Fibroblast of skin of abdomen (primary cell): ENCODE data around the gene TNFRSF11A.

Experiments used
- DNase-seq: peaks from one replicate; pipeline ENCODE4 v3.0.0-alpha.2; 2013

TNFRSF11A gene

GRCh38 chr18:62325806-62326645 lies 916 bp downstream of the TNFRSF11A start:
- DNase-seq: no peak

DNA sequence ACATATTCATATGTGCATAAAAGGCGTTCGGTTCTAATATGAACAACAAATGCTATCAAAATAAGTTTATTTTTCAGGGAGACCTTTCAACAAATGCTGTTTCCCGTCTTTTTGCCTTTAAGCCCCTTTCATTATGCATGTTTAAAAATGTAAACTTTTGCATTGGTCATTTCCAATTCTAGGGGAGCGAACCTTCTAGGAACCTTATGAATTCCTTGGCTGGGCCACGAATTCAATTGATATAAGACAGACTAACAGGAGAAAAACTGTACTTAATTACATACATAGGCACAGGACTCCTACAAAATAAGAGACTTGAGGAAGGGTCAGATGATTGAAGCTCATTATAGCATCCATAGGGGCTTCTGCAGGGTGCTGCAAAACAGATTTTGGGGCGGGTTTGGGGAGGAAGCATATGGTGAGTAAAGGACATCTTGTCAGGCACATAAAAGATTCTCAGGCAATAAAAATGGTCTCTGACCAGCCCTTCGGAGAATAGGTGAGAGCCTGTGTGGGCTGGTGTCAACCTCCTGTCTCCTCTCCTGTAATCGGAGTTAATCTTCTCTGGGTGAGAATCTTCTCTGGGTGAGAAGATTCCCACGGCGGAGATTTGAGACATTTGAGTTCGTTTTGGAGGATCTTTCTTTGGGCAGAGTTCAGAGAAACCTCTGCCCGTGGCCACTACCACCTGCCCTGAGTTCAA lies 1.7 kb downstream of the TNFRSF11A start:
- no peak for DNase-seq

- DNase-seq: no peak
Observed at GRCh38 chr18:62327977-62328376, 2.9 kb downstream of the TNFRSF11A start.

- no peak for DNase-seq
Observed at GRCh38 chr18:62328586-62329525, 3.7 kb downstream of the TNFRSF11A start.

DNA sequence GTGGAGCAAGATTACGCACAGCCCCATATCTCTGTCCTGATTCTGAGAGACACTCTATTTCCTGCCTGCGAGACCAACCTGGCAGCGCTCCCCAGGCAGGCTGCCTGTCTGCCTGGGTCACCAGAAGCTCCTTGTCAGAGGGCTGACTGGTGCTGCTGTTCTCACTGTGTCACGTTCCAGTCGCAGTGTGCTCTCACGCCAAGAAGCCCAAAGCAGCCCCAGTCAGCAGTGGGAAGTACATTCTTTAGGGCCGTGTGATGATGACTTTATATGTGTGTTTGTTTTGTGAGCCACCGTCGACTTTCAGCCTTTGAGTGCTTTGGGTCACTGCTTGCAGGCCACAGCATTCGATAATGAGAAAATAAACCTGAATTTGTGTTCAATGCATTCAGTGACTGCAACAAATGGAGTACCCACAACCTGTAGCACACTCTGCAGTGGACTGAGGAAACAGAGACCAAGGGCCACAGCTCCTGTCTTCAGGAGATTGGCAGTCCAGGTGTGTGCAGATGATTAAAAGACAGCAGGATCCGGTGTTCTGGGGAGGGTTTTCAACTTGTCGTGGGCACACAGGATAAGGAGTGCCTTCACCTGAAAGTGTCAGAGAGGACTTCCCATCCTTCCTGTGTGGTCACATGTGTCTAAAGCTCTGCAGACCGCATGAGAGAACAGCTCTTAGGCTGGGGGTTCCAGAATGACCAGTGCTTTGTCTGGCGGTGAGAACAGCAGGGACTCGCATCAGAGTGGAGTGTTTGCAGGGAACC lies 4.8 kb downstream of the TNFRSF11A start:
- peak; percentile 28 for DNase-seq

DNA sequence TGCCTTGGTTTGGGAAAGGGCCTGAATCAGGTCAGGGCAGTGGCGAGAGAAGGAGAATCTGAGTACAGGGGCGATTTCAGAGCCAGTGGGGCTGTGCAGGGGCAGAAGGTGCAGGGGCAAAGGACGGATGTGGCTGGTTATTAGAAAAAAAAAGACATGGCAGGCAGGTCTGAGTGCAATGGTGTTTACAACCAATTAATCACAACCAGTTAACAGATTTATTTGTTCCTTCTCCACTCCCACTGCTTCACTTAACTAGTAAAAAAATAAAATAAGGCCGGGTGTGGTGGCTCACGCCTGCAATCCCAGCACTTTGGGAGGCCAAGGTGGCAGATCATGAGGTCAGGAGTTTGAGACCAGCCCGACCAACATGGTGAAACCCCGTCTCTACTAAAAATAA lies 5.5 kb downstream of the TNFRSF11A start:
- DNase-seq: no peak

DNA sequence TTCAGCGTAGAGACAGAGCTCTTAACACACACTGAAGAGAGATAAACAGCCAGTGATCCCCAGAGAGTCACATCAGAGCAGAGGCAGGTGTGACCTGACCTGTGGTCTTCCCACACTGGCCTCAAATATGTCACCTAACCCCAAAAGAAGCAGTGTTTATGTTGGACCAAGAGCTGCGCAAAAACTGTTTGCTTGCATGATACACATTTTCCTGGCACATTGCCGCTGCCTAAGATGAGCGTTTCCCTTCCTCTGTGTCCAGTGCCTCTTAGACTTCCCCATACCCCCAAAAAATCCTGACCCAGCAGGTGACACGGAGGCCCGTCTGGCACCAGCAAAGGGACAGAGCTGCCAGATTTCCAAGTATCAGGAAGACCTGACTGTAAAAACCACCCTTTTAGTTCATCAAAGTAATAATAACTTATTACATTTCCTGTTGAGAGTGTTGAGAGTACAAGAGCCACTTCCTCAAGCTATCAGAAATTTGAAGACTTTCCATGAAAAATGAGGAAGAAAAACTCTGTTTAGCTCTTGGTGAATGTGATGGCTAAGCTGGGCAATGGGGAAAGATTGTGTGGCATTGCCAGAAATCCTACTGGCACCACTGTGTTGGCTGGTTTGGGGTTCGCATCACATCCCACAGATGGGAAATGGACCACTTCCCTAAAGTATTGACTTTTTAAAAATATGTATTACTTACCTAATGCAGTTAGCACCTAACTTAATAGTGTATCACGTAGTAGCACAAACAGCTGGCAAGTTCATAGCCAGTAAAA lies 6.7 kb downstream of the TNFRSF11A start:
- no peak for DNase-seq

DNA sequence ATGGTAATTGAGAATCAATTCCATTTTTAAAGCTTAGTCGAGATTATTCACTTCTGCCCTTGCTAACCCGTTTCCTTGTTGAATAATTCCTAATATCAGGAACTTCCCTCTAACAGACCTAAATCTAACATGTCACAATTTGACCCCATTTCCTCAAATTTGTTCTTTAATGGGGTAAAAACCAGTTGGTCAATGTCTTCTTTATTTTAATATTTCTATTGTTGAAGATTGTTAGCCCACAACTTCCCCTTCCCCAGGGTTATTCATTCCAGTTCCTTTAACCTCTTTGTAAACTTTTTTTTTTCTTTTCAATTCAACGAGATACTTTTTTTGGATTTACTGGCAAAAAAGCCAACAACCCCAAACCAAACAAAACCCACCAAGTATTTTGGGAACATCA lies 7.3 kb downstream of the TNFRSF11A start:
- no peak for DNase-seq

DNA sequence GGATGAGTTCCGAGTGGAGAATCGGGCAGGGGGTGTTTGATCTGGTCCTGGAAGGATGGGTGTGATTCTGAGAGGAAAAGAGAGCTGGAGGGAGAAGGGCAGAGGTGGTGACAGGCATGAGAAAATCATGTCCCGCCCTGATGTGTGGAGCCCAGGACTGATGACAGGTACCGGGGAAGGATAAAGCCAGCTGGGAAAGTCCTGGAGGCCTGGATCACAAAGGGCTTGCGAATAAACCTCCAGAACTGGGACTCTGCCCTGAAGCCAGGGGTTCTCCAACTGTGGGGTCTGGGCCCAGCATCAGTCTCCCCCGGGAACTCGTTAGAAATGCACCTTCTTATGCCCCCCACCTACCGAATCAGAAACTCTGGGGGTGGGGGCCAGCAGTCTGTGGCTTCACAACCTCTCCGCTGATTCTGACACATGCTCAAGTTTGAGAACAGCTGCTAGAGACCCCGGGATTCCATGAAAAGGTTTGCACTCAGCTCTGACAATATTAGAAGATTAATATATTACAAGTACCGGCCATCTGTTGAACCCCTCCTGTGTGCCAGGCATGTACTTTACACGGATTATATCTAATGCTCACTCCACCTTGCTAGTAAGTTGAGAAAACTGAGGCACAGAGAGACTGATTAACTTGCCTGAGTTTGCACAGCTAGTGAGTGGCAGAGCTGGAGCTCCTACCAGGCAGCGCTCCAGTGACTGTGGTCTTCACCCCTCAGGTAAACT lies 8.0 kb downstream of the TNFRSF11A start:
- no peak for DNase-seq

GRCh38 chr18:62334120-62334519 lies 9.0 kb downstream of the TNFRSF11A start:
- no peak for DNase-seq

DNA sequence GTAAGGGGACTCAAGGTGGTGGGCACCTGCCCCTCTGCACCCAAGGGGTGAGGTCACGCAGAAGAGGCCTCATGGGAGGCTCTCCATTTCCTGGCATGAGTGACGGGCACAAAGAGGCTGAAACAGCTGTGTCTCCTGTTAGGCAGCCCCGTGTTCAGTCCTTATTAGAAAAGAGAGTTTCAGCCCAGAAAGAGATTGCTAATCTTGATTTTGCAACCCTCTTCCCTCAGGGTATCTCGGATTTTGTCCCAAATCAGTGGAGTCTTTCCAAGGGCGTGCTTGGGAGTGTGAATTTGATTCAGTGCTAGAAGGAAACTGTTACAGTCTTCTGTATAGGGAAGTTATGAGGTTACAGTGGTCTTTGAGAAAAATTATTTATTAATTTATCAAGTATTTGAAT lies 10.4 kb downstream of the TNFRSF11A start:
- DNase-seq: no peak

GRCh38 chr18:62336618-62337017 lies 11.5 kb downstream of the TNFRSF11A start:
- no peak for DNase-seq

GRCh38 chr18:62337336-62337735 lies 12.2 kb downstream of the TNFRSF11A start:
- DNase-seq: no peak

- DNase-seq: no peak
Observed at GRCh38 chr18:62338446-62339105, 13.5 kb downstream of the TNFRSF11A start.

DNA sequence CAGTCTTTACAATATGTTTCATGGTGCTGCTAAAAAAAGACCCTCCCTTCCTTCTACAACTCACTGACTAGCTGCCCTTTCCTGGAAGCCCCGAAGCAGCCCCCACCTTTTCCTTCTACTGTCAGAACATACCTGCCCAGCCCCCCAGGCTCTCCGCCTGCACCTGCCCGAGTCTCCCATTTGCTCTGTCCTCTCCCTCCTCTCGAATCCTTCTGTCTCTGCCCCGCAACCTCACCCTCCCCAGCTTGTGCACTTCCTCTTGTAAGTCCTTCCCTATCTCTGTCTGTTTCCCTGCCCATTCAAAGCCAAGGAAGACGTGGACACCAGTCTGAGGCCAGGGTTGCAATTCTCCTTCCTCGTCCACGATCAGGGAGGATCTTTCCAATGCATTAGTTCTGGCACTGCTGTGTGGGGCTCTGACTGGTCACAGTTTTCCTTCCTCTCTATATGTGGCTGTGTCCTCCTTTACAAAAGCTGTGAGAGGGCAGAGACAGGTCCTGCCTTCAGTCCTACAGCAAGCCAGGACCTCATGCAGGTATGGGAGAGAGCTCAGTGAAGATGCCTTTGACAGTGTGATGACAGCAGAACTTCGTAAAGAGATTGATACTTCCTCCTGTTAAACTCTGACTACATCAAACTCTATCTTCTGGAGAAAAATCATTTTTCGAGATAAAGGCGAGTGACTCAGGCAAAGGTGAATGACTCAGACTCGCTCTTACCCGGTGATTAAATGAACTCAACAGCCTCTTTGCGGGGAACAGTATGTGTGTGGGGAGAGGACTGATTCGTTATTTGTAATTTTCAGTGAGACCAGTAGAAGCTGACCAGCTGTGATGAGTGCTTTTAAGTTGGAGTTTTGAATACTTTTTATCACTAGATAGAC lies 14.2 kb downstream of the TNFRSF11A start:
- DNase-seq: peak; percentile 57

DNA sequence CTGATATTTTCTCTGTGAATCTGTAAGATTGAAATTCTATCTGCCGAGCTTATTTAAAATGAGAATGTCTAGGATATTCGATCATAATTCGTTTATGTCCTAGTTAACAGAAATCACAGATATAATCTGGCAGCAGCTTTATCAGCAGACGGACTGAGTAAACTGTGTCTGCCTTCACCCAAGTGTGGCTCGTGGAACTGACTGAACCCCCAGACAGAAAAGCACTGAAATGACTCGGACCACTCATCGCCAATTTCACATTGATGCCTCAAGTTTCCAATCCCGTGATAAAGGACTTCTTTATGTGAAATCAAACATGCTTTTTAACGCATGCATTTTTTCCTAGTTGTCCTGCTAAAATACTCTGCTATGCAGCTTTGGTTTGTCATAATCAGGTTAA lies 15.9 kb downstream of the TNFRSF11A start:
- DNase-seq: no peak

DNA sequence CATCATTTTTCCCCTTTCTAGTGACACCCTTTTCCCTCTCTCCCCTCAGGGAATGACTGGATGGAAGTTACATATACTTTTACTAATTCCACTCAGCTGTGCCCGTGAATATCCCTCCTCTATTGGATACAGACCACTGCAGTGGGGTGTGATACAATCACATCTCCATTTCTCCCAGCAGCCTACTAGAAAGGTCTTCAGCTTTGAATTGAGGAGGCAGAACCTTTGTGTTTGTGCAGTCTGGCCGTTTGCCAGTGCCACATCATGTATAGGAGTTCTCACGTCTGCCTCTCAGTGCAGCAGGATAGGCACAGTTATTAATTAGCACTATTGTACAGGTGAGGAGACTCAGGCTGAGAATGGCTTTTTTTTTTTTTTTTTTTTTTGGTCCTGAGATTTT lies 16.4 kb downstream of the TNFRSF11A start:
- DNase-seq: no peak

GRCh38 chr18:62342884-62343283 lies 17.8 kb downstream of the TNFRSF11A start:
- DNase-seq: no peak

DNA sequence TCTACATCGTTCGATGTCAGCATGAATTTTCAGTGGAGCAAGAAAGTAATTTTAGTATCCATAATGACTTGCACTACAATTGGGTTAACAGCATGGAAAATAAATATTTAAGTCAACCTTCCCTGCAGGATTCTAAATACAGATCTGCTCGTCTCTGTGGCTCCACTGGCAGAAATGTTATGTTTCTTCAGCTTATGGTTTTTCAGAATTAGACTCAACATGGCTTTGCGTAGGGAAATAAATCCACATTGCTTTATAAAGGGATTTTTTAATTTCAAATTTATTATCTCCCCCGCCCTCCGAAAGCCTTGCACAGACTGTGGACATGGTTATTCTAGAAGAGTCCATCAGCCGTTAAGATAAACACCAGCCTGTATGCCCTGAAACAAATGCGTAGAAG lies 18.2 kb downstream of the TNFRSF11A start:
- DNase-seq: no peak
